ENCODE results near the gene TAF1B. TPM values are rescaled to one million over a fixed set of nuclear protein-coding genes. Genes with fewer than 3 reads are reported as not detected.
A peak's percentile ranks its signal among the peaks of the same experiment; 100 is the strongest.

Gene TAF1B
- total RNA-seq, 6 experiments from 2014 or later: 17.3 to 24.0 (median 22.3) TPM

DNA sequence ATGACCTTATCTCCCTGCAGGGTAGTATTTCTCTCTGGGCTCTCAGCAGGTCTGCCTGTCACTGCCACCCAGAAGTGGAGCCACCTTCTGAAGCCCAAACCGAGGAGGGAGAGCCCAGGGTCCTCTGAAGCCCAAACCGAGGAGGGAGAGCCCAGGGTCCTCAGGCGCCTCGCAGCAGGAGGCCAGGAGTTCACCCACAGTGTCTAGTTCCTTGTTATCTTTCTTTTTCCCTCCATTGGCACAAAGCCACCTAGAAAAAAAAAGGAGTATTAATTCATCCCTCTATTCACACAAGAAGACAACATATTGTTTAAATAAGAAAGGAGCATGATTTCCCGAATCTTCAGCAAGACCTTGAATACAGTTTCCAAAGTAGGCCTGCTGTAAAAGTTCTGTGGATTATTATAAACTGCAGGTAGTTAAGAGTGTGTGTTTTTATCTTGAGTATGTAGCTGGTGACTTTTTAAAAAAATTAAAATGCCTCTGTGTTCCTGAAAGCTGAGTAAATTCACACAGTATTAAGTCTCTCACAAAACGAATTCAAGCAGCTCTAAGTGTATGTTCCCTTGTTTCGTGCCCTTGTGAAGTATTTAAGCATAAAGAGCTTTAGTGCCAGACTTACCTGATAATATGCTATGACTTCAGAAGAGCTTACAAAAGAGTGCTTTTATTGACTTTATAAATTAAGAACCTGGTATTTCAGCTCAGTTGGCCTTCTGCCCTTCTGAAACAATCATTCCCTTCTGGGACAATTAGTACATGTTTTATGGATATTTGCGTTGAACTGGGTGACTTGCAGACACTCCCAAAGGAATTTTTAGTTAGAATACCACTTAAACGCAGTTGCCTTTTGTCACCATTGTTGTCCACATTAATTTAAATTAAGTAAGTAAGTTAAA is 96.6 kb downstream of the TAF1B start:
- Mint-ChIP-seq H3K9me3 (no peaks in the 10 kb centered on the region), H3K27ac (no peak overlapping the region), H3K27me3 (ENCODE audit: insufficient read depth) (peaks cover 9% of the 10 kb centered on the region), H3K4me3 (no peak overlapping the region), H3K36me3 (ENCODE audit: low read depth) (peaks cover 5% of the 10 kb centered on the region; the same call in 1 of the 2 replicates), H3K4me1 (ENCODE audit: low read depth) (peaks cover 34% of the 10 kb centered on the region)
- no peak for TF ChIP-seq CTCF (IDR thresholded peaks at IDR 0.05)
- DNase-seq: no peak

DNA sequence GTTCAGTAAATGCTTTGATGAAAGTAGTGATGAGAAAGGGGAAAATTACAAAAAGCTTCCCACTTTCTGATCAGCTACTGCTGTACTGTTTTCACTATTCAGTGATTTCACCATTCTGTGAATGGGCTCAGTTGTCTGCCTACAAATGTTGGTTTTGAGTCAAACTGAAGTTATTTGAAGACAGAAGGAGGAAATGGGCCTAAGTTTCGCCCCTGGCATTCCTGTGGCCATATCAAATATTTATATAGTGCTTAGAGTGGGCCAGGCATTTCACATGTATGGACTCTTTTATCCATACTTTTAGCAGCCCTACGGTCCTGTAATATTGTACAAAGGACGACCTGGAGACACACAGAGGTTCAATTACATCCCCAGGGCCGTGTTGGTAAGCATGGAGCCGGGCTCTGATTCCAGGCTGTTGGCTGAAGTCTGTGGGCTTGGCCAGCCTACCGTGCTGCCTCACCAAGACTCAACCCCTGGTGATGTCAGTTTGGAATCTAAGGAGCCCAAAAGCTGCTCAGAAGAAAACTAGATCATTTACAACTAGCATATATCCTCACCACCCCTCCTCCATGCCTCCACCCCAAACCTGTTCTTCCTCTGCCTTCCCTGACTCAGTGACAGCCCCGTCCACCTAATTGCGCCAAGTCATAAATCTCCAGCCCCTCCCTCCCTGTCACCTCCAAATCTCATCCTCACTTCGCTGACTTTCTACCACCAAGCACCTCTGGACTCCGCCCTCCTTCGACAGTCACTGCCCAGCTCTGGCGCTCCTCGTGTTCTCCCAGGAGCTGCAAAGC is 98.1 kb downstream of the TAF1B start:
- DNase-seq: peak; percentile 68
- Mint-ChIP-seq H3K4me1 (ENCODE audit: low read depth) (peaks cover 34% of the 10 kb centered on the region), H3K27me3 (ENCODE audit: insufficient read depth) (peaks cover 14% of the 10 kb centered on the region), H3K9me3 (no peaks in the 10 kb centered on the region), H3K27ac (peak overlapping the region; percentile 78), H3K4me3 (peak overlapping the region; percentile 59), H3K36me3 (ENCODE audit: low read depth) (no peaks in the 10 kb centered on the region)
- no peak for TF ChIP-seq CTCF (IDR thresholded peaks at IDR 0.05)

DNA sequence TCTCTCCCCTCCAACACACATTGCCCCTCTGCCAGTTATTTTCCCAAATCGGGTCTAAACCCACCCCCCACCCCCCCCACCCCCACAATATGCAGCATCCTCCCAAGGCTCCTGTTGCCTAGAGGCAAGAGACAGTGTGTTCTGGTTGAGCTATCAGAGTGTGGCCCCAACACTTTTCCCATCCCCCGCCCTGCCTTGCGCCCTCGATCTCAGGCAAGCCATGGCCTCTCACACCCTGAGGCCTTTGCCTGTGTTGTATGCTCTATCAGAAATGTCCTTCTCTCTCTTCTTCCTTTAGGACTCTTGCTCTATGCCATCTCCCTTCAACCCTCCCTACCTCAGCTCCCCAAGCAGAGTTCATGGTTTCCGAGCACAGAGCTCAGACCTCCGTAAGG is 98.7 kb downstream of the TAF1B start:
- Mint-ChIP-seq H3K36me3 (ENCODE audit: low read depth) (no peaks in the 10 kb centered on the region), H3K27me3 (ENCODE audit: insufficient read depth) (peaks cover 14% of the 10 kb centered on the region), H3K4me1 (ENCODE audit: low read depth) (peaks cover 34% of the 10 kb centered on the region), H3K9me3 (no peaks in the 10 kb centered on the region), H3K27ac (peak overlapping the region; percentile 78; the same call in 1 of the 2 replicates), H3K4me3 (peak overlapping the region; percentile 59; the same call in 1 of the 2 replicates)
- TF ChIP-seq CTCF (IDR thresholded peaks at IDR 0.05): no peak
- DNase-seq: no peak

DNA sequence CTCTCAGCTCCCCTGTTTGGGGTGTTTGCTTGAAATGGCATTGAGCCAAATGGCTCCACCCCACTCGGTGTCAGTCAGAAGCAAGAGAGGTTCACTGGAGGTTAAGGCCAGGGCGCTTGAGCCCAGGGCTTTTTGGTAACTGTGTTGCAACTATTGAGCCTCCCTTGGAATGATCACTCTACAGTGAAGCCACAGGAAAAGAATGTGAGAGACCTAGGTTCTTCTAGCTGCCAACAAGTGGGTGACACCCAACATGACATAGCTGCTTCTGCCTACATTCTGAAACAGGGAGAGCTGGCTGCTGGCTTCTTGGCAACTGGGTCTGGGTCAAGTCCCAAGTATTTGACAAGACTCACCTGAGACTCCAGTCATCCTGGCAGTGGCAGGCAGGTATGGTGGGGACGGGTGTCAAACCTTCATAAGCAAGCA is 101.1 kb downstream of the TAF1B start:
- H3K4me1 Mint-ChIP-seq (ENCODE audit: low read depth): peaks cover 42% of the 10 kb centered on the region
- H3K27me3 Mint-ChIP-seq (ENCODE audit: insufficient read depth): peaks cover 11% of the 10 kb centered on the region
- no peak for TF ChIP-seq CTCF (IDR thresholded peaks at IDR 0.05)
- H3K9me3 Mint-ChIP-seq: no peaks in the 10 kb centered on the region
- no peaks in the 10 kb centered on the region for H3K36me3 Mint-ChIP-seq (ENCODE audit: low read depth)
- H3K4me3 Mint-ChIP-seq: no peak overlapping the region
- H3K27ac Mint-ChIP-seq: no peak overlapping the region
- DNase-seq: peak; percentile 11

GRCh38 chr2:9945596-9945995 is 102.3 kb downstream of the TAF1B start:
- TF ChIP-seq CTCF (IDR thresholded peaks at IDR 0.05): no peak
- Mint-ChIP-seq H3K27ac (no peak overlapping the region), H3K27me3 (ENCODE audit: insufficient read depth) (peaks cover 12% of the 10 kb centered on the region), H3K4me3 (no peak overlapping the region), H3K36me3 (ENCODE audit: low read depth) (no peaks in the 10 kb centered on the region), H3K9me3 (no peaks in the 10 kb centered on the region), H3K4me1 (ENCODE audit: low read depth) (peaks cover 37% of the 10 kb centered on the region)
- DNase-seq: no peak

Data from HFFc6 (cell line).